Neural progenitor cell (in vitro differentiated cells): ENCODE measurements around the gene OR10H5. TPM values are rescaled to one million over a fixed set of nuclear protein-coding genes. Genes with fewer than 3 reads are reported as not detected.
"Not testable (repeated sequence)": the region's sequence is repeated elsewhere in the genome, so short reads cannot be mapped to it uniquely, and the experiment has no call there.

ENCODE experiments used
- DNase-seq: peaks from one replicate; pipeline ENCODE4 v3.0.0-alpha.2; 2016; ENCODE audit warnings: low spot score
- H2AFZ ChIP-seq: fragments of 200-600 bp; sonication (generic); replicated peaks from 2 replicates; pipeline ENCODE4 v1.6.1; 2016; ENCODE audit warnings: antibody characterized with exemption
- H3F3A ChIP-seq: fragments of 200-600 bp; sonication (generic); 2 replicates; pipeline ENCODE4 v1.6.1; 2016; ENCODE audit warnings: antibody characterized with exemption, low read depth
- H3K27ac ChIP-seq: fragments of 200-600 bp; sonication (generic); 2 replicates; pipeline ENCODE4 v1.5.1; 2016; ENCODE audit warnings: mild to moderate bottlenecking
- H3K27me3 ChIP-seq: fragments of 200-600 bp; sonication (generic); 2 replicates; pipeline ENCODE4 v1.6.1; 2016; ENCODE audit warnings: mild to moderate bottlenecking, moderate library complexity
- H3K36me3 ChIP-seq: fragments of 200-600 bp; sonication (generic); 2 replicates; pipeline ENCODE4 v1.5.1; 2016
- H3K4me1 ChIP-seq: fragments of 200-600 bp; sonication (generic); 2 replicates; pipeline ENCODE4 v1.6.1; 2016; ENCODE audit warnings: mixed run types
- H3K4me2 ChIP-seq: fragments of 200-600 bp; sonication (generic); 2 replicates; pipeline ENCODE4 v1.6.1; 2016
- H3K4me3 ChIP-seq: fragments of 200-600 bp; sonication (generic); 2 replicates; pipeline ENCODE4 v1.5.1; 2016
- H3K79me2 ChIP-seq: fragments of 200-600 bp; sonication (generic); 2 replicates; pipeline ENCODE4 v1.6.1; 2016; ENCODE audit warnings: low read depth
- H3K9ac ChIP-seq: fragments of 200-600 bp; sonication (generic); 2 replicates; pipeline ENCODE4 v1.6.1; 2016
- H3K9me3 ChIP-seq: fragments of 200-600 bp; sonication (generic); 2 replicates; pipeline ENCODE4 v1.5.1; 2016; ENCODE audit warnings: low read depth
- H4K20me1 ChIP-seq: fragments of 200-600 bp; sonication (generic); 2 replicates; pipeline ENCODE4 v1.6.1; 2016; ENCODE audit warnings: low read depth
- H3K27ac Mint-ChIP-seq: 3 replicates; pipeline ENCODE4 v1.8.0; 2021; ENCODE audit warnings: mixed read lengths
- H3K27me3 Mint-ChIP-seq: 2 replicates; pipeline ENCODE4 v1.8.0; 2022; ENCODE audit warnings: low read depth, mild to moderate bottlenecking, inconsistent platforms, moderate library complexity, mixed read lengths; ENCODE audit not compliant: insufficient read depth
- H3K36me3 Mint-ChIP-seq: 3 replicates; pipeline ENCODE4 v1.8.0; 2021; ENCODE audit warnings: mixed read lengths
- H3K4me1 Mint-ChIP-seq: 3 replicates; pipeline ENCODE4 v1.8.0; 2021; ENCODE audit warnings: mixed read lengths
- H3K4me3 Mint-ChIP-seq: 3 replicates; pipeline ENCODE4 v1.8.0; 2021; ENCODE audit warnings: mild to moderate bottlenecking, moderate library complexity, mixed read lengths
- H3K9me3 Mint-ChIP-seq: 3 replicates; pipeline ENCODE4 v1.8.0; 2020; ENCODE audit warnings: mixed read lengths
- CTCF ChIP-seq: fragments of 200-600 bp; sonication (generic); IDR thresholded peaks from 2 replicates; pipeline ENCODE4 v1.5.1; 2017; ENCODE audit warnings: antibody characterized with exemption, mild to moderate bottlenecking
- EZH2 ChIP-seq: fragments of 200-600 bp; sonication (generic); IDR thresholded peaks from 2 replicates; pipeline ENCODE4 v1.6.1; 2017; ENCODE audit warnings: antibody characterized with exemption, mild to moderate bottlenecking, moderate library complexity
- EZH2phosphoT487 ChIP-seq: fragments of 200-600 bp; sonication (generic); IDR thresholded peaks from 2 replicates; pipeline ENCODE4 v1.6.1; 2017; ENCODE audit warnings: antibody characterized with exemption
- total RNA-seq: library from RNA; depleted of rRNA; stranded (reverse); fragments of >200 nt; gene quantifications from 2 replicates; pipeline ENCODE4 v1.2.3, GENCODE V29; 2015; ENCODE audit warnings: low replicate concordance

The OR10H5 gene
- total RNA-seq, 1 donor from 2014 or later, result not detected

- no peaks in the 10 kb centered on the region for H3K79me2 ChIP-seq
- no peaks in the 10 kb centered on the region for H3K27me3 ChIP-seq
- H3K4me1 ChIP-seq, result no peaks in the 10 kb centered on the region
- TF ChIP-seq EZH2 (no peak), CTCF (no peak), EZH2phosphoT487 (no peak)
- Mint-ChIP-seq H3K9me3 (peaks cover 33% of the 10 kb centered on the region), H3K36me3 (no peaks in the 10 kb centered on the region), H3K27me3 (peaks cover 4% of the 10 kb centered on the region), H3K4me1 (no peaks in the 10 kb centered on the region), H3K4me3 (no peak overlapping the region), H3K27ac (no peak overlapping the region)
- H3K4me2 ChIP-seq, result no peak overlapping the region
- H3K9ac ChIP-seq, result no peak overlapping the region
- no peaks in the 10 kb centered on the region for H4K20me1 ChIP-seq
- H3K36me3 ChIP-seq, result no peaks in the 10 kb centered on the region
- no peak overlapping the region for H3K27ac ChIP-seq
- no peak for DNase-seq
- H3K9me3 ChIP-seq, result peaks cover 4% of the 10 kb centered on the region
- no peak overlapping the region for H3K4me3 ChIP-seq
- H3F3A ChIP-seq, result no peaks in the 10 kb centered on the region
- no peak overlapping the region for H2AFZ ChIP-seq
Observed at GRCh38 chr19:15782211-15782610, 5.2 kb upstream of the OR10H5 start.

- H3K4me2 ChIP-seq, H3K27me3 ChIP-seq, H4K20me1 ChIP-seq, H3K27me3 Mint-ChIP-seq, H3K9me3 ChIP-seq, H3K4me3 Mint-ChIP-seq, H3F3A ChIP-seq, H3K79me2 ChIP-seq, H3K36me3 Mint-ChIP-seq, H2AFZ ChIP-seq, H3K27ac Mint-ChIP-seq, H3K4me1 ChIP-seq, DNase-seq, H3K27ac ChIP-seq, H3K9ac ChIP-seq, H3K4me1 Mint-ChIP-seq, H3K36me3 ChIP-seq, H3K4me3 ChIP-seq: not testable (repeated sequence)
- peaks cover 31% of the 10 kb centered on the region for H3K9me3 Mint-ChIP-seq
Observed at GRCh38 chr19:15782896-15783295, 4.6 kb upstream of the OR10H5 start.

GRCh38 chr19:15788594-15789270 lies 1.3 kb downstream of the OR10H5 start:
- H3K27me3 Mint-ChIP-seq, result peaks cover 3% of the 10 kb centered on the region
- H3K4me1 ChIP-seq, result no peaks in the 10 kb centered on the region
- no peak overlapping the region for H3K4me3 Mint-ChIP-seq
- H3K36me3 ChIP-seq, result no peaks in the 10 kb centered on the region
- H3K4me2 ChIP-seq, result no peak overlapping the region
- H3K79me2 ChIP-seq, result no peaks in the 10 kb centered on the region
- H3K9me3 Mint-ChIP-seq, result peaks cover 38% of the 10 kb centered on the region
- no peaks in the 10 kb centered on the region for H3F3A ChIP-seq
- H3K27ac Mint-ChIP-seq, result no peak overlapping the region
- TF ChIP-seq CTCF (no peak), EZH2 (no peak), EZH2phosphoT487 (no peak)
- H3K36me3 Mint-ChIP-seq, result no peaks in the 10 kb centered on the region
- no peak overlapping the region for H3K9ac ChIP-seq
- peaks cover 11% of the 10 kb centered on the region for H3K9me3 ChIP-seq
- H2AFZ ChIP-seq, result no peak overlapping the region
- H3K27me3 ChIP-seq, result no peaks in the 10 kb centered on the region
- H3K4me1 Mint-ChIP-seq, result no peaks in the 10 kb centered on the region
- DNase-seq, result no peak
- H3K4me3 ChIP-seq, result no peak overlapping the region
- no peak overlapping the region for H3K27ac ChIP-seq
- H4K20me1 ChIP-seq, result no peaks in the 10 kb centered on the region

GRCh38 chr19:15790096-15790495 lies 2.6 kb downstream of the OR10H5 start:
- Histone ChIP-seq H2AFZ (no peak overlapping the region), H3K36me3 (no peaks in the 10 kb centered on the region), H3K4me2 (no peak overlapping the region), H3K9me3 (peaks cover 7% of the 10 kb centered on the region), H3F3A (no peaks in the 10 kb centered on the region), H3K27me3 (no peaks in the 10 kb centered on the region), H3K79me2 (no peaks in the 10 kb centered on the region), H3K4me3 (no peak overlapping the region), H3K27ac (no peak overlapping the region), H3K9ac (no peak overlapping the region), H4K20me1 (no peaks in the 10 kb centered on the region), H3K4me1 (no peaks in the 10 kb centered on the region)
- peaks cover 47% of the 10 kb centered on the region for H3K9me3 Mint-ChIP-seq
- H3K36me3 Mint-ChIP-seq, result no peaks in the 10 kb centered on the region
- H3K4me1 Mint-ChIP-seq, result no peaks in the 10 kb centered on the region
- no peak for DNase-seq
- no peak overlapping the region for H3K27ac Mint-ChIP-seq
- no peak for TF ChIP-seq CTCF
- H3K27me3 Mint-ChIP-seq, result peaks cover 5% of the 10 kb centered on the region
- no peak overlapping the region for H3K4me3 Mint-ChIP-seq

GRCh38 chr19:15794279-15794678 lies 6.8 kb downstream of the OR10H5 start:
- not testable (repeated sequence) for H3K9ac ChIP-seq, H3K4me2 ChIP-seq, H3K9me3 ChIP-seq, H3K27ac Mint-ChIP-seq, H3K27me3 Mint-ChIP-seq, H3K4me1 Mint-ChIP-seq, H3F3A ChIP-seq, H3K27me3 ChIP-seq, H3K4me1 ChIP-seq, H4K20me1 ChIP-seq, H3K36me3 Mint-ChIP-seq, H3K27ac ChIP-seq, H3K4me3 ChIP-seq, H3K79me2 ChIP-seq, H3K36me3 ChIP-seq, H3K4me3 Mint-ChIP-seq, H2AFZ ChIP-seq, DNase-seq
- peaks cover 49% of the 10 kb centered on the region for H3K9me3 Mint-ChIP-seq
